Ovary (tissue), 3 donors: ENCODE measurements around the gene FLT3LG.

Source experiments
- CTCF ChIP-seq, 3 donors: fragments of 450-650 bp in 2 of 3; fragments of 200-600 bp in 1 of 3; IDR thresholded peaks; one replicate each; pipeline versions ENCODE4 v1.5.1 to v1.8.0; 2016 to 2022; ENCODE audit warnings: antibody characterized with exemption in 3 of 3, mild to moderate bottlenecking in 1 of 3
- EP300 ChIP-seq: sonication (generic); formaldehyde crosslinking; IDR thresholded peaks from one replicate; pipeline ENCODE4 v1.6.1; 2017; ENCODE audit warnings: antibody characterized with exemption
- POLR2A ChIP-seq: fragments of 450-650 bp; IDR thresholded peaks from one replicate; pipeline ENCODE4 v1.6.1; 2017; ENCODE audit warnings: antibody characterized with exemption, mild to moderate bottlenecking, moderate library complexity
- donor health status: DM: no; HTN: no; CAD: no.

GRCh38 chr19:49514151-49514550 is 40.1 kb downstream of the FLT3LG start:
- TF ChIP-seq CTCF (IDR thresholded peaks at IDR 0.05), result no peak
- no peak for TF ChIP-seq POLR2A
- TF ChIP-seq EP300, result no peak
